HEK293 (cell line): ENCODE results near the gene SLC35A2.

Experiments
- CTCF ChIA-PET: fragments of 350-600 bp; formaldehyde crosslinking; extraction: SDS; loops from one replicate; lab custom pipeline; 2021; ENCODE audit warnings: antibody characterized with exemption; lab: Yijun Ruan, JAX
- POLR2A ChIA-PET: fragments of 300-600 bp; formaldehyde crosslinking; extraction: SDS; loops from one replicate; lab custom pipeline; 2020; ENCODE audit warnings: antibody characterized with exemption, inconsistent platforms; lab: Yijun Ruan, JAX
- H3K27ac ChIP-seq: fragments of 200-500 bp; sonication (Bioruptor generic); 2 replicates; pipeline ENCODE4 v1.5.1; 2014; ENCODE audit warnings: low read depth, low read length, control low read depth, inconsistent platforms; ENCODE audit errors: extremely low read depth
- H3K36me3 ChIP-seq, 2 experiments: fragments of 200-500 bp in 1 of 2; sonication (Bioruptor generic) in 1 of 2; 1 replicate in 1 of 2; 2 replicates in 1 of 2; pipeline ENCODE4 v1.5.1; 2014 to 2017; ENCODE audit warnings: inconsistent platforms in 2 of 2, low read length in 2 of 2; ENCODE audit not compliant: control insufficient read depth in 2 of 2, insufficient read depth in 1 of 2
- H3K4me1 ChIP-seq: fragments of 200-500 bp; sonication (Bioruptor generic); 2 replicates; pipeline ENCODE4 v1.5.1; 2014; ENCODE audit warnings: mild to moderate bottlenecking, low read length, inconsistent platforms; ENCODE audit not compliant: control insufficient read depth, insufficient read depth
- H3K4me3 ChIP-seq: 2 replicates; pipeline ENCODE4 v1.5.1; 2011; ENCODE audit warnings: low read depth, mild to moderate bottlenecking, control low read depth, low read length, moderate library complexity
- H3K9me3 ChIP-seq: fragments of 200-500 bp; sonication (Bioruptor generic); 2 replicates; pipeline ENCODE4 v1.5.1; 2014; ENCODE audit warnings: low read depth, low read length, inconsistent platforms; ENCODE audit not compliant: control insufficient read depth, insufficient read depth
- GLI4 ChIP-seq: fragments of 450-650 bp; formaldehyde crosslinking; IDR thresholded peaks from 2 replicates; pipeline ENCODE4 v1.5.1; 2016; ENCODE audit warnings: missing biosample characterization, missing genetic modification characterization
- KLF9 ChIP-seq: fragments of 450-650 bp; formaldehyde crosslinking; IDR thresholded peaks from 2 replicates; pipeline ENCODE4 v1.5.1; 2016; ENCODE audit warnings: missing biosample characterization, missing genetic modification characterization, low read depth
- OSR2 ChIP-seq: fragments of 450-650 bp; formaldehyde crosslinking; IDR thresholded peaks from 2 replicates; pipeline ENCODE4 v1.5.1; 2016; ENCODE audit warnings: missing biosample characterization, missing genetic modification characterization
- PRDM10 ChIP-seq: fragments of 450-650 bp; formaldehyde crosslinking; IDR thresholded peaks from 2 replicates; pipeline ENCODE4 v1.5.1; 2016; ENCODE audit warnings: missing biosample characterization, missing genetic modification characterization
- ZFHX2 ChIP-seq: fragments of 450-650 bp; formaldehyde crosslinking; conservative IDR thresholded peaks from 2 replicates; pipeline ENCODE4 v1.5.1; 2016; ENCODE audit warnings: missing biosample characterization, missing genetic modification characterization
- ZFP3 ChIP-seq: fragments of 450-650 bp; formaldehyde crosslinking; IDR thresholded peaks from 2 replicates; pipeline ENCODE4 v1.5.1; 2016; ENCODE audit warnings: low read depth, missing biosample characterization, missing genetic modification characterization
- ZNF132 ChIP-seq: fragments of 450-650 bp; formaldehyde crosslinking; IDR thresholded peaks from 2 replicates; pipeline ENCODE4 v1.5.1; 2017; ENCODE audit warnings: missing biosample characterization, missing genetic modification characterization, borderline replicate concordance
- ZNF157 ChIP-seq: fragments of 450-650 bp; formaldehyde crosslinking; IDR thresholded peaks from 2 replicates; pipeline ENCODE4 v1.5.1; 2016; ENCODE audit warnings: missing biosample characterization, missing genetic modification characterization
- ZNF19 ChIP-seq: fragments of 450-650 bp; formaldehyde crosslinking; IDR thresholded peaks from 2 replicates; pipeline ENCODE4; 2016; ENCODE audit warnings: missing biosample characterization, missing genetic modification characterization, low read depth
- ZNF2 ChIP-seq: fragments of 450-650 bp; formaldehyde crosslinking; IDR thresholded peaks from 2 replicates; pipeline ENCODE4 v1.5.1; 2016; ENCODE audit warnings: missing biosample characterization, missing genetic modification characterization
- ZNF23 ChIP-seq: fragments of 450-650 bp; formaldehyde crosslinking; IDR thresholded peaks from 2 replicates; pipeline ENCODE4 v1.5.1; 2016; ENCODE audit warnings: missing biosample characterization, missing genetic modification characterization, borderline replicate concordance
- ZNF239 ChIP-seq: fragments of 450-650 bp; formaldehyde crosslinking; IDR thresholded peaks from 2 replicates; pipeline ENCODE4 v1.5.1; 2016; ENCODE audit warnings: missing biosample characterization, missing genetic modification characterization
- ZNF292 ChIP-seq: fragments of 450-650 bp; formaldehyde crosslinking; IDR thresholded peaks from 2 replicates; pipeline ENCODE4 v1.5.1; 2016; ENCODE audit warnings: low read depth, missing biosample characterization, missing genetic modification characterization, borderline replicate concordance
- ZNF354C ChIP-seq: fragments of 450-650 bp; formaldehyde crosslinking; IDR thresholded peaks from 2 replicates; pipeline ENCODE4 v1.5.1; 2016; ENCODE audit warnings: missing biosample characterization, missing genetic modification characterization, low read depth, borderline replicate concordance
- ZNF433 ChIP-seq: fragments of 450-650 bp; formaldehyde crosslinking; IDR thresholded peaks from 2 replicates; pipeline ENCODE4 v1.5.1; 2016; ENCODE audit warnings: missing biosample characterization, missing genetic modification characterization, low read depth
- ZNF473 ChIP-seq: fragments of 450-650 bp; formaldehyde crosslinking; IDR thresholded peaks from 2 replicates; pipeline ENCODE4 v1.5.1; 2017; ENCODE audit warnings: missing biosample characterization, missing genetic modification characterization
- ZNF521 ChIP-seq: fragments of 450-650 bp; formaldehyde crosslinking; IDR thresholded peaks from 2 replicates; pipeline ENCODE4 v1.5.1; 2017; ENCODE audit warnings: missing biosample characterization, mild to moderate bottlenecking, missing genetic modification characterization
- ZNF544 ChIP-seq: fragments of 450-650 bp; formaldehyde crosslinking; IDR thresholded peaks from 2 replicates; pipeline ENCODE4 v1.5.0; 2017; ENCODE audit warnings: missing biosample characterization, missing genetic modification characterization
- ZNF600 ChIP-seq: fragments of 450-650 bp; formaldehyde crosslinking; IDR thresholded peaks from 2 replicates; pipeline ENCODE4 v1.5.1; 2016; ENCODE audit warnings: missing biosample characterization, missing genetic modification characterization
- ZNF626 ChIP-seq: fragments of 450-650 bp; sonication (Bioruptor Pico); formaldehyde crosslinking; IDR thresholded peaks from 2 replicates; pipeline ENCODE4 v1.5.1; 2018; ENCODE audit warnings: missing biosample characterization, missing genetic modification characterization, inconsistent platforms
- ZNF645 ChIP-seq: fragments of 450-650 bp; formaldehyde crosslinking; IDR thresholded peaks from 2 replicates; pipeline ENCODE4; 2016; ENCODE audit warnings: missing biosample characterization, missing genetic modification characterization
- ZNF654 ChIP-seq: fragments of 450-650 bp; formaldehyde crosslinking; IDR thresholded peaks from 2 replicates; pipeline ENCODE4 v1.5.1; 2016; ENCODE audit warnings: low read depth, missing biosample characterization, missing genetic modification characterization
- ZNF692 ChIP-seq: fragments of 450-650 bp; formaldehyde crosslinking; IDR thresholded peaks from 2 replicates; pipeline ENCODE4 v1.5.1; 2016; ENCODE audit warnings: missing biosample characterization, missing genetic modification characterization
- ZNF747 ChIP-seq: fragments of 450-650 bp; formaldehyde crosslinking; IDR thresholded peaks from 2 replicates; pipeline ENCODE4 v1.5.1; 2016; ENCODE audit warnings: missing biosample characterization, missing genetic modification characterization
- ZNF768 ChIP-seq: fragments of 450-650 bp; formaldehyde crosslinking; IDR thresholded peaks from 2 replicates; pipeline ENCODE4 v1.5.1; 2018; ENCODE audit warnings: missing biosample characterization, mild to moderate bottlenecking, missing genetic modification characterization
- ZNF830 ChIP-seq: fragments of 450-650 bp; IDR thresholded peaks from 2 replicates; pipeline ENCODE4 v1.5.0; 2018; ENCODE audit warnings: missing biosample characterization, missing genetic modification characterization, low read depth, mild to moderate bottlenecking, moderate library complexity
- ZSCAN16 ChIP-seq: fragments of 450-650 bp; formaldehyde crosslinking; IDR thresholded peaks from 2 replicates; pipeline ENCODE4 v1.5.1; 2016; ENCODE audit warnings: missing biosample characterization, missing genetic modification characterization
- ZSCAN5A ChIP-seq: fragments of 450-650 bp; formaldehyde crosslinking; IDR thresholded peaks from 2 replicates; pipeline ENCODE4 v1.5.1; 2016; ENCODE audit warnings: missing biosample characterization, missing genetic modification characterization

SLC35A2 gene

GRCh38 chrX:48948589-48948988 lies 37.1 kb upstream of the SLC35A2 start:
- CTCF ChIA-PET, result interaction anchor here (1.2 kb wide), 1 partner anchor 11 kb away, joined by 3 read pairs; no protein-coding TSS in a partner anchor
- POLR2A ChIA-PET, result interaction anchor here (0.5 to 1.5 kb wide), 3 partner anchors 9 to 272 kb away, joined by 3 to 4 read pairs (median 4); no protein-coding TSS in a partner anchor
- H3K4me3 ChIP-seq, result no peak overlapping the region
- H3K4me1 ChIP-seq, result no peaks in the 10 kb centered on the region
- H3K27ac ChIP-seq, result no peak overlapping the region
- peaks cover 0 to 39% of the 10 kb centered on the region in 2 experiments; a peak in 2 of 3 replicates for H3K36me3 ChIP-seq
- no peaks in the 10 kb centered on the region for H3K9me3 ChIP-seq
- no peak for TF ChIP-seq ZSCAN16 (tag by site-specific recombination)
- no peak for TF ChIP-seq OSR2 (tag by site-specific recombination)
- no peak for TF ChIP-seq GLI4 (tag by site-specific recombination)
- TF ChIP-seq ZNF830 (tag by site-specific recombination), result no peak
- TF ChIP-seq ZFP3 (tag by site-specific recombination), result no peak
- TF ChIP-seq ZNF23 (tag by site-specific recombination), result no peak
- no peak for TF ChIP-seq ZNF626
- no peak for TF ChIP-seq ZNF645 (tag by site-specific recombination)
- TF ChIP-seq ZNF239 (tag by site-specific recombination), result no peak
- no peak for TF ChIP-seq ZNF292 (tag by site-specific recombination)
- no peak for TF ChIP-seq KLF9
- no peak for TF ChIP-seq ZNF544 (tag by site-specific recombination)
- no peak for TF ChIP-seq PRDM10 (tag by site-specific recombination)
- no peak for TF ChIP-seq ZNF132 (tag by site-specific recombination)
- TF ChIP-seq ZFHX2, result no peak
- TF ChIP-seq ZNF521, result no peak

- H3K27ac ChIP-seq, result no peak overlapping the region
- no peaks in the 10 kb centered on the region for H3K9me3 ChIP-seq
- no peak overlapping the region for H3K4me3 ChIP-seq
- ChIA-PET CTCF (interaction anchor here (0.6 to 1.6 kb wide), 15 partner anchors 10 to 1402 kb away, joined by 3 to 9 read pairs (median 3); no protein-coding TSS in a partner anchor), POLR2A (interaction anchor here (0.6 kb wide), 1 partner anchor 12 kb away, joined by 4 read pairs; no protein-coding TSS in a partner anchor)
- no peaks in the 10 kb centered on the region for H3K4me1 ChIP-seq
- H3K36me3 ChIP-seq, result peaks cover 0 to 52% of the 10 kb centered on the region in 2 experiments; a peak in 2 of 3 replicates
- TF ChIP-seq ZNF157 (tag by site-specific recombination), result no peak
- TF ChIP-seq ZNF768, result no peak
- TF ChIP-seq ZNF19, result no peak
- TF ChIP-seq ZSCAN5A (tag by site-specific recombination), result no peak
- TF ChIP-seq ZNF132 (tag by site-specific recombination), result no peak
- peak; percentile 66 for TF ChIP-seq ZNF2 (tag by site-specific recombination)
- TF ChIP-seq ZNF747 (tag by site-specific recombination), result no peak
- TF ChIP-seq ZNF692, result peak; percentile 47; the same call in 1 of the 2 replicates
- no peak for TF ChIP-seq ZNF354C (tag by site-specific recombination)
- peak; percentile 44; the same call in 1 of the 2 replicates for TF ChIP-seq ZNF600 (tag by site-specific recombination)
- TF ChIP-seq ZNF654 (tag by site-specific recombination), result peak; percentile 62
- TF ChIP-seq ZNF473 (tag by site-specific recombination), result no peak
- TF ChIP-seq ZNF433, result no peak
Observed at GRCh38 chrX:48945517-48946348, 34.3 kb upstream of the SLC35A2 start.
